ENCODE measurements around the gene S100A8.

S100A8 gene

GRCh38 chr1:153390938-153391710 lies at the start of gene S100A8:
TSS of gene S100A8 (minus strand) at chr1:153391073. CDS start at chr1:153390535, 538 bp downstream.
- Histone ChIP-seq H3K27me3 (ENCODE audit: control insufficient read depth, insufficient read depth, low read length) (no peaks in the 10 kb centered on the region), H3K4me3 (ENCODE audit: low read length) (no peak within 1 kb of the TSS), H3K9ac (ENCODE audit: low read length) (no peak within 1 kb of the TSS), H3K9me3 (ENCODE audit: control insufficient read depth, low read depth, low read length) (no peaks in the 10 kb centered on the region), H3K4me1 (ENCODE audit: control insufficient read depth, low read depth, low read length) (no peaks in the 10 kb centered on the region), H3K27ac (ENCODE audit: low read length) (no peak within 1 kb of the TSS), H3K36me3 (ENCODE audit: control insufficient read depth, low read depth, low read length) (no peaks in the 10 kb centered on the region)

- H3K9ac ChIP-seq (ENCODE audit: low read length): no peak overlapping the region
- no peak overlapping the region for H3K4me3 ChIP-seq (ENCODE audit: low read length)
- no peaks in the 10 kb centered on the region for H3K9me3 ChIP-seq (ENCODE audit: control insufficient read depth, low read depth, low read length)
- no peaks in the 10 kb centered on the region for H3K36me3 ChIP-seq (ENCODE audit: control insufficient read depth, low read depth, low read length)
- no peaks in the 10 kb centered on the region for H3K27me3 ChIP-seq (ENCODE audit: control insufficient read depth, insufficient read depth, low read length)
- no peak overlapping the region for H3K27ac ChIP-seq (ENCODE audit: low read length)
- H3K4me1 ChIP-seq (ENCODE audit: control insufficient read depth, low read depth, low read length): no peaks in the 10 kb centered on the region
Observed at GRCh38 chr1:153439273-153439672, 48.4 kb upstream of the S100A8 start.

- Histone ChIP-seq H3K9me3 (ENCODE audit: control insufficient read depth, low read depth, low read length) (no peaks in the 10 kb centered on the region), H3K4me3 (ENCODE audit: low read length) (no peak overlapping the region), H3K9ac (ENCODE audit: low read length) (no peak overlapping the region), H3K36me3 (ENCODE audit: control insufficient read depth, low read depth, low read length) (no peaks in the 10 kb centered on the region), H3K27ac (ENCODE audit: low read length) (no peak overlapping the region), H3K4me1 (ENCODE audit: control insufficient read depth, low read depth, low read length) (no peaks in the 10 kb centered on the region), H3K27me3 (ENCODE audit: control insufficient read depth, insufficient read depth, low read length) (no peaks in the 10 kb centered on the region)
Observed at GRCh38 chr1:153438599-153438998, 47.7 kb upstream of the S100A8 start.

- Histone ChIP-seq H3K9ac (ENCODE audit: low read length) (no peak overlapping the region), H3K27ac (ENCODE audit: low read length) (no peak overlapping the region), H3K9me3 (ENCODE audit: control insufficient read depth, low read depth, low read length) (no peaks in the 10 kb centered on the region), H3K4me1 (ENCODE audit: control insufficient read depth, low read depth, low read length) (no peaks in the 10 kb centered on the region), H3K36me3 (ENCODE audit: control insufficient read depth, low read depth, low read length) (no peaks in the 10 kb centered on the region), H3K27me3 (ENCODE audit: control insufficient read depth, insufficient read depth, low read length) (no peaks in the 10 kb centered on the region), H3K4me3 (ENCODE audit: low read length) (no peak overlapping the region)
Observed at GRCh38 chr1:153437236-153437635, 46.4 kb upstream of the S100A8 start.

DNA sequence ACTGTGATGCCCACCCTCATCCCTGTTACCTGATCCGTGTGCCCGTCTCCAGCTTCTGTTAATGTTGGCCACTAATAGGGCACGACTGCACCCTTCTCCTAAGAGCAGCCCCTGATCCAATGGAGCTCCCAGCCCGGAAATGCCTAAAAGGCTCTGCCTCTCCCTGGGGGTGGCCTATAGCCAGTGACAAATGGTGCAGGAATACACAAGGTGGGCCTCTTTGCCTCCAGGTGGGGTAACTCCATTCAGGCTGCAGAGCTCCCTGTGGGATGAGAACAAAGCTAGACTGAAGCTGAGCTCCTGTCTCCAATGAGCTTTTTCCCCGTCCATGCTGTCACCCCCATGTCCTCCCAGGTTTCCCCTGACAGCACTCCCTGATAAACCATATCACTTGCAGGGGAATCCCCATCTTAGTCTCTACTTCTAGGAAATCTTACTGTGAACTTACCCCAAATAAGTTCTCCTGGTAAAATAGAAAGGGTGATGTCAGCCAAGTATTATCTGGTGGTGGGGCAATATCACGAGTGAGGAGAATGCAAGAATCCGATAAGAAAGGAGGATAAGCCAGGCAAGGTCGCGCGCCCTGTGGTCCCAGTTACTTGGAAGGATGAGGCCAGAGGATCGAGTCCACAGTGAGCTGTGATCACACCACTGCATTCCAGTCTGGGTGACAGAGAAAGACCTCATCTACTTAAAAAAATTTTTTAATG lies 44.0 kb upstream of the S100A8 start:
- no peak overlapping the region for H3K9ac ChIP-seq (ENCODE audit: low read length)

DNA sequence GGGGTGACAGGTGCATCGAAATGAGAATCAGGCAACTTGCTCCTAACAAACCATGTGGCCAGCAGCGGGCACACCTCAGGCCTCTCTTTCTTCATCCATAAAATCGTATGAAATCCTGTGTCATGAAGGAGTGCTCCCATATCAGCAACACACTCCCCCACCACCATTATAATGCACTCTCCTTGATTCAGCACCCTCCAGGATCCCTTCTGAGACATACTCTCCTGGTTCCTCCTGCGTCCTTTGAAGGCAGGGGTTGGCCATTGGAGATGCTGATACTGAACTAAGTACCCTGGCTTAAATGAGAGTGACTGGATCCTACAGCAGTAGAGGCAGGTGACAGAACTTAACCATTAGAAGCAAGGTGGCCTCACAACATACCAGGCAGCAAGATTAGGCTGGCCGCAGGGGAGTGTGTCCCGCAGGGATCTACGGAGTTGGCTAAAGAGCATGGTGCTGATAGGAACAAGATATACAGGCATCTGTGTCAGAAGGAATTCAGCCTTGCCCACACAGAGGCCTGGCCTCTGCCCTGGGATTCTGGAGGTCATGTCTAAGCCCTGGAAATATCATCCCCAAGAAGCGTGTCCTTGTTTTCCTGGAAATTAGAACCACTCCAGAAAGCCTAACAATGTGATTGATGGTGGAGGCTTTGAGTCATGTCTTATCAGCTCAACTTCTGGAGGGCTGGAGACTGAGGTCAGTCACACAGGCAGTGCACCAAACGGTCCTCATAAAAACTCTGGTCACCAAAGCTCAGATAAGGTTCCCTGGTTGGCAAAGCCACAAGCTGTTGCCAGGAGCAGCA lies 42.2 kb upstream of the S100A8 start:
- no peaks in the 10 kb centered on the region for H3K4me1 ChIP-seq (ENCODE audit: control insufficient read depth, low read depth, low read length)
- no peaks in the 10 kb centered on the region for H3K9me3 ChIP-seq (ENCODE audit: control insufficient read depth, low read depth, low read length)
- no peak overlapping the region for H3K9ac ChIP-seq (ENCODE audit: low read length)
- no peak overlapping the region for H3K4me3 ChIP-seq (ENCODE audit: low read length)
- no peaks in the 10 kb centered on the region for H3K27me3 ChIP-seq (ENCODE audit: control insufficient read depth, insufficient read depth, low read length)
- no peak overlapping the region for H3K27ac ChIP-seq (ENCODE audit: low read length)
- no peaks in the 10 kb centered on the region for H3K36me3 ChIP-seq (ENCODE audit: control insufficient read depth, low read depth, low read length)

More for the DNA sequence above, 44.0 kb upstream of the S100A8 start:
- Histone ChIP-seq H3K27ac (ENCODE audit: low read length) (no peak overlapping the region), H3K36me3 (ENCODE audit: control insufficient read depth, low read depth, low read length) (no peaks in the 10 kb centered on the region), H3K4me3 (ENCODE audit: low read length) (no peak overlapping the region), H3K27me3 (ENCODE audit: control insufficient read depth, insufficient read depth, low read length) (no peaks in the 10 kb centered on the region), H3K9me3 (ENCODE audit: control insufficient read depth, low read depth, low read length) (no peaks in the 10 kb centered on the region), H3K4me1 (ENCODE audit: control insufficient read depth, low read depth, low read length) (no peaks in the 10 kb centered on the region)

DNA sequence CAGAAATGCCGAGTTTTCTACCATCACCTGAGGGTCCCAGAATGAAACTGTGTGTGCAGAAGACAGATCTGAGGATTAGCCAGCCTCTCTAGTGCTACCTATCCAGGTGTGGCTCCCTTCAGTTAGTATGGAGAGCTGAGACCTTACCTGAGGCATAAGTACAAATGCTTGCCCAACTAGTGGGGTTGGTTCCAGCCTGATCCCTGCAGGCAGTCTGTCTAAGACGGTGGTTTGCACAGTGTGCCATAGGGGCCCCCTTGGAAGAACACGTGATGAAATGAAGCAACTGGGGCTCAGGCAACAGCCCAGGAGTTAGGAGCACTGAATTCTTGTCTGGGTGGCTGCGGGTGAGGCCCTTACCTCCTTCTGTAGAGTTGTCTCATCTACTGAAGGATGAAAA lies 41.1 kb upstream of the S100A8 start:
- Histone ChIP-seq H3K9ac (ENCODE audit: low read length) (no peak overlapping the region), H3K27me3 (ENCODE audit: control insufficient read depth, insufficient read depth, low read length) (no peaks in the 10 kb centered on the region), H3K9me3 (ENCODE audit: control insufficient read depth, low read depth, low read length) (no peaks in the 10 kb centered on the region), H3K27ac (ENCODE audit: low read length) (no peak overlapping the region), H3K36me3 (ENCODE audit: control insufficient read depth, low read depth, low read length) (no peaks in the 10 kb centered on the region), H3K4me3 (ENCODE audit: low read length) (no peak overlapping the region), H3K4me1 (ENCODE audit: control insufficient read depth, low read depth, low read length) (no peaks in the 10 kb centered on the region)

- Histone ChIP-seq H3K27me3 (ENCODE audit: control insufficient read depth, insufficient read depth, low read length) (no peaks in the 10 kb centered on the region), H3K27ac (ENCODE audit: low read length) (no peak overlapping the region), H3K4me3 (ENCODE audit: low read length) (no peak overlapping the region), H3K9me3 (ENCODE audit: control insufficient read depth, low read depth, low read length) (no peaks in the 10 kb centered on the region), H3K4me1 (ENCODE audit: control insufficient read depth, low read depth, low read length) (no peaks in the 10 kb centered on the region), H3K9ac (ENCODE audit: low read length) (no peak overlapping the region), H3K36me3 (ENCODE audit: control insufficient read depth, low read depth, low read length) (no peaks in the 10 kb centered on the region)
Observed at GRCh38 chr1:153431427-153431826, 40.6 kb upstream of the S100A8 start.

DNA sequence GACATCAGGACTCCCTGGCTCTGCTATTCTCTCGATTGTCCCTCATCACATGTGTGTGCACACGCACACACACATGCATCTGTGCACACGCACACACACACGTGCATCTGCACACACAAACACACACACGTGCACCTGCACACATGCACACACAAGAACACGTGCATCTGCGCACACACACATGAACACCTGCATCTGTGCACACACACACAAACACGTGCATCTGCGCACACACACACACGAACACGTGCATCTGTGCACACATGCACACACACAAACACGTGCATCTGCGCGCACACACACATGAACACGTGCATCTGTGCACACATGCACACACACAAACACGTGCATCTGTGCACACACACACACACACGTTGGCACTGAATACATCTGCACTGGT lies 40.1 kb upstream of the S100A8 start:
- Histone ChIP-seq H3K9me3 (ENCODE audit: control insufficient read depth, low read depth, low read length) (no peaks in the 10 kb centered on the region), H3K27ac (ENCODE audit: low read length) (no peak overlapping the region), H3K4me3 (ENCODE audit: low read length) (no peak overlapping the region), H3K4me1 (ENCODE audit: control insufficient read depth, low read depth, low read length) (no peaks in the 10 kb centered on the region), H3K27me3 (ENCODE audit: control insufficient read depth, insufficient read depth, low read length) (no peaks in the 10 kb centered on the region), H3K9ac (ENCODE audit: low read length) (no peak overlapping the region), H3K36me3 (ENCODE audit: control insufficient read depth, low read depth, low read length) (no peaks in the 10 kb centered on the region)

DNA sequence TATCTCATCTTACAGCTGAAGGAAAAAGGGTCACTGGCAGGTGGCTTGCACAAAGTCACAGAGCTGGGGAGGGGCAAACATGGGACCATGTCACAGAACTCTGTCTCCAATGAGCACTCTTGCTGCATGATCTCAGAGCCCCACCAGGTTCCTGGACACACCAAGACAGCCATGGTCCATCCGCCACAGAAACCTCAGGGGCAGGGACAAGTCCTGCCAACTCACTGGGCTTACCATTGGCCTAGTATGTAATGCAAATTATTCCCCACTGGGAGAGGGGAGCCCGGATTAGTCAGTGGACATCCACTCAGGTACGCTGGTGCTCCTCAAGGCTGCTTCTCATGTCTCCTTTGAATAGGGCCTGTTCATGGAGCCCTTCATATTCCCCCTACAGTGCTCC lies 39.7 kb upstream of the S100A8 start:
- no peaks in the 10 kb centered on the region for H3K9me3 ChIP-seq (ENCODE audit: control insufficient read depth, low read depth, low read length)
- no peaks in the 10 kb centered on the region for H3K27me3 ChIP-seq (ENCODE audit: control insufficient read depth, insufficient read depth, low read length)
- no peaks in the 10 kb centered on the region for H3K36me3 ChIP-seq (ENCODE audit: control insufficient read depth, low read depth, low read length)
- H3K4me1 ChIP-seq (ENCODE audit: control insufficient read depth, low read depth, low read length): no peaks in the 10 kb centered on the region
- H3K9ac ChIP-seq (ENCODE audit: low read length): no peak overlapping the region
- no peak overlapping the region for H3K27ac ChIP-seq (ENCODE audit: low read length)
- H3K4me3 ChIP-seq (ENCODE audit: low read length): no peak overlapping the region

GRCh38 chr1:153430166-153430553 lies 39.3 kb upstream of the S100A8 start:
- Histone ChIP-seq H3K9me3 (ENCODE audit: control insufficient read depth, low read depth, low read length) (no peaks in the 10 kb centered on the region), H3K27me3 (ENCODE audit: control insufficient read depth, insufficient read depth, low read length) (no peaks in the 10 kb centered on the region), H3K9ac (ENCODE audit: low read length) (no peak overlapping the region), H3K36me3 (ENCODE audit: control insufficient read depth, low read depth, low read length) (no peaks in the 10 kb centered on the region), H3K27ac (ENCODE audit: low read length) (no peak overlapping the region), H3K4me3 (ENCODE audit: low read length) (no peak overlapping the region), H3K4me1 (ENCODE audit: control insufficient read depth, low read depth, low read length) (no peaks in the 10 kb centered on the region)

Data from iPS-18a (cell line).